Measurements from ENCODE around the gene NPHP4.

The NPHP4 gene

GRCh38 chr1:5877683-5878530 is 114.3 kb downstream of the NPHP4 start:
- no peak overlapping the region for H3K4me3 ChIP-seq (ENCODE audit: low read depth, low read length)
- DNase-seq (ENCODE audit: low read depth), result no peak

- H3K4me3 ChIP-seq (ENCODE audit: low read depth, low read length), result no peak overlapping the region
- DNase-seq (ENCODE audit: low read depth), result no peak
Measured at GRCh38 chr1:5877001-5877400, 115.2 kb downstream of the NPHP4 start.

GRCh38 chr1:5876094-5876650 is 116.1 kb downstream of the NPHP4 start:
- no peak overlapping the region for H3K4me3 ChIP-seq (ENCODE audit: low read depth, low read length)
- no peak for DNase-seq (ENCODE audit: low read depth)

- no peak for DNase-seq (ENCODE audit: low read depth)
- H3K4me3 ChIP-seq (ENCODE audit: low read depth, low read length), result no peak overlapping the region
Measured at GRCh38 chr1:5875345-5875910, 116.8 kb downstream of the NPHP4 start.

- H3K4me3 ChIP-seq (ENCODE audit: low read depth, low read length), result no peak overlapping the region
- DNase-seq (ENCODE audit: low read depth), result no peak
Measured at GRCh38 chr1:5874416-5875110, 117.7 kb downstream of the NPHP4 start.

GRCh38 chr1:5873556-5873955 is 118.7 kb downstream of the NPHP4 start:
- no peak for DNase-seq (ENCODE audit: low read depth)
- H3K4me3 ChIP-seq (ENCODE audit: low read depth, low read length), result no peak overlapping the region

GRCh38 chr1:5872886-5873285 is 119.3 kb downstream of the NPHP4 start:
- H3K4me3 ChIP-seq (ENCODE audit: low read depth, low read length), result no peak overlapping the region
- DNase-seq (ENCODE audit: low read depth), result no peak

GRCh38 chr1:5868931-5869500 is 123.2 kb downstream of the NPHP4 start:
- DNase-seq (ENCODE audit: low read depth), result no peak
- no peak overlapping the region for H3K4me3 ChIP-seq (ENCODE audit: low read depth, low read length)

GRCh38 chr1:5865774-5866173 is 126.5 kb downstream of the NPHP4 start:
- no peak overlapping the region for H3K4me3 ChIP-seq (ENCODE audit: low read depth, low read length)
- DNase-seq (ENCODE audit: low read depth), result no peak

- no peak for DNase-seq (ENCODE audit: low read depth)
- H3K4me3 ChIP-seq (ENCODE audit: low read depth, low read length), result no peak overlapping the region
Measured at GRCh38 chr1:5865056-5865455, 127.2 kb downstream of the NPHP4 start.

GRCh38 chr1:5864256-5864655 is 128.0 kb downstream of the NPHP4 start:
- no peak overlapping the region for H3K4me3 ChIP-seq (ENCODE audit: low read depth, low read length)
- DNase-seq (ENCODE audit: low read depth), result no peak

GRCh38 chr1:5863238-5863637 is 129.0 kb downstream of the NPHP4 start:
- DNase-seq (ENCODE audit: low read depth), result no peak
- no peak overlapping the region for H3K4me3 ChIP-seq (ENCODE audit: low read depth, low read length)

- no peak for DNase-seq (ENCODE audit: low read depth)
- H3K4me3 ChIP-seq (ENCODE audit: low read depth, low read length), result no peak overlapping the region
Measured at GRCh38 chr1:5861871-5862825, 130.1 kb downstream of the NPHP4 start.

GRCh38 chr1:5860277-5860676 is 131.9 kb downstream of the NPHP4 start:
- H3K4me3 ChIP-seq (ENCODE audit: low read depth, low read length), result no peak overlapping the region

GRCh38 chr1:5859766-5860165 is 132.5 kb downstream of the NPHP4 start:
- no peak overlapping the region for H3K4me3 ChIP-seq (ENCODE audit: low read depth, low read length)
- no peak for DNase-seq (ENCODE audit: low read depth)

More at GRCh38 chr1:5860277-5860676, 131.9 kb downstream of the NPHP4 start:
- no peak for DNase-seq (ENCODE audit: low read depth)

GRCh38 chr1:5858844-5859407 is 133.3 kb downstream of the NPHP4 start:
- no peak for DNase-seq (ENCODE audit: low read depth)
- H3K4me3 ChIP-seq (ENCODE audit: low read depth, low read length), result no peak overlapping the region

GRCh38 chr1:5858246-5858645 is 134.0 kb downstream of the NPHP4 start:
- H3K4me3 ChIP-seq (ENCODE audit: low read depth, low read length), result no peak overlapping the region
- no peak for DNase-seq (ENCODE audit: low read depth)

- H3K4me3 ChIP-seq (ENCODE audit: low read depth, low read length), result no peak overlapping the region
- DNase-seq (ENCODE audit: low read depth), result no peak
Measured at GRCh38 chr1:5857508-5858090, 134.6 kb downstream of the NPHP4 start.
